K562 (cell line): Measurements from ENCODE around the gene LRRC7.

Experiments
- EP300 ChIP-seq: IDR thresholded peaks from 2 replicates; pipeline ENCODE4 v1.6.1; 2012; ENCODE audit warnings: low read length, improper control_type of control experiment
- ESRRA ChIP-seq: fragments of 450-650 bp; IDR thresholded peaks from 2 replicates; pipeline ENCODE4 v1.6.1; 2014; ENCODE audit warnings: low read depth, mild to moderate bottlenecking, moderate library complexity, borderline replicate concordance
- KLF1 ChIP-seq: fragments of 450-650 bp; IDR thresholded peaks from 2 replicates; pipeline ENCODE4 v1.6.1; 2016; ENCODE audit warnings: missing genetic modification characterization, missing compliant biosample characterization
- MEF2D ChIP-seq: conservative IDR thresholded peaks from 2 replicates; pipeline ENCODE4 v1.6.1; 2016; ENCODE audit warnings: low read depth, missing genetic modification characterization, missing compliant biosample characterization
- NCOA2 ChIP-seq, 2 experiments: fragments of 450-650 bp; IDR thresholded peaks; 2 replicates each; pipeline ENCODE4 v1.6.1; 2018; ENCODE audit warnings: mild to moderate bottlenecking in 2 of 2, moderate library complexity in 1 of 2; ENCODE audit not compliant: partially characterized antibody in 2 of 2
- RCOR1 ChIP-seq, 2 experiments: IDR thresholded peaks; 2 replicates each; pipeline ENCODE4 v1.6.1; 2012; ENCODE audit warnings: low read depth in 2 of 2, low read length in 2 of 2, borderline replicate concordance in 1 of 2, improper control_type of control experiment in 1 of 2
- SRF ChIP-seq, 2 experiments: fragments of 250-450, 450-650 bp in 1 of 2; sonication (Bioruptor Pico) in 1 of 2; sonication (generic) in 1 of 2; formaldehyde crosslinking; IDR thresholded peaks; 2 replicates each; pipeline versions ENCODE4 v1.5.0 to v1.5.1; 2020 to 2022; ENCODE audit warnings: mild to moderate bottlenecking in 1 of 2, missing genetic modification reagents in 1 of 2
- TBL1XR1 ChIP-seq, 2 experiments: IDR thresholded peaks; 2 replicates each; pipeline ENCODE4 v1.6.1; 2012; ENCODE audit warnings: improper control_type of control experiment in 2 of 2, low read length in 2 of 2, mild to moderate bottlenecking in 1 of 2
- ZEB2 ChIP-seq: fragments of 450-650 bp; IDR thresholded peaks from 2 replicates; pipeline ENCODE4 v1.6.1; 2016
- ZNF239 ChIP-seq: fragments of 250-450 bp; sonication (Bioruptor Pico); IDR thresholded peaks from 2 replicates; pipeline ENCODE4 v1.4.0; 2020; ENCODE audit warnings: mild to moderate bottlenecking
- ZNF766 ChIP-seq: fragments of 200-800 bp; sonication (Bioruptor generic); conservative IDR thresholded peaks from 2 replicates; pipeline ENCODE4 v1.6.1; 2016; ENCODE audit warnings: missing genetic modification characterization, missing compliant biosample characterization

DNA sequence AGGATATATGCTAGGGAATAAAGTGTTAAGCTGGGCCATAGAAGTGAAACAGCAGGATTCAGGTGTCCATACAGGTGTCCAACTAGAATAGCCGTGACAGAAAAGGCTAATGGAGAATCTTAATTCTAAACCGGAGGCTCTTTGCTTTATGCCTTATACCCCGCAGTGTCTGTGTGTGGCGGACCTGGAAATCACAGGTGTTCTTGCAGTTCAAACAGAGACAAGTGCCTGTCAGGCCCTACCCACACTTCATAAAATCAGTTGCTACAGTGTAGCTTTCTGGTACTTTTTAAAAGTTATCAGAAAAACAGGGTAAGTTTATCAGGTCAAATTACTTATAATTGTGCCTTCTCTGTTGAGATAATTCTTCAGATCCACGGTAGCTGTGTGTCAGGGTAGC, 293.9 kb downstream of the LRRC7 start:
- TF ChIP-seq ZEB2 = no peak
- TF ChIP-seq SRF (CRISPR knock-in tag; IDR thresholded peaks at IDR 0.05) = no peak
- TF ChIP-seq ZNF766 (CRISPR knock-in tag) = no peak
- TF ChIP-seq RCOR1 (IDR thresholded peaks at IDR 0.05; ENCODE audit: borderline replicate concordance in 1 of 2, low read depth in 2 of 2, low read length in 2 of 2) = no peak
- no peak for TF ChIP-seq NCOA2 (IDR thresholded peaks at IDR 0.05; ENCODE audit: partially characterized antibody in 2 of 2)
- TF ChIP-seq MEF2D = no peak
- TF ChIP-seq TBL1XR1 (IDR thresholded peaks at IDR 0.05; ENCODE audit: low read length in 2 of 2) = no peak
- TF ChIP-seq EP300 = no peak
- TF ChIP-seq ESRRA = no peak
- TF ChIP-seq KLF1 (tag) = no peak
- no peak for TF ChIP-seq ZNF239 (CRISPR knock-in tag)
